NCI-H446 (cell line): Measurements from ENCODE around the gene MRNIP.

Experiments
- DNase-seq, 2 experiments: peaks; one replicate each; lab custom pipeline; 2025; lab: John Stamatoyannopoulos, UW

MRNIP gene

GRCh38 chr5:179887802-179888201 is 29.2 kb upstream of the MRNIP start:
- DNase-seq, result no peak

- DNase-seq, result no peak
Measured at GRCh38 chr5:179887095-179887494, 28.5 kb upstream of the MRNIP start.

- no peak for DNase-seq
Measured at GRCh38 chr5:179886190-179886911, 27.7 kb upstream of the MRNIP start.

- DNase-seq, result no peak
Measured at GRCh38 chr5:179885491-179886090, 27.0 kb upstream of the MRNIP start.

GRCh38 chr5:179883163-179883562 is 24.5 kb upstream of the MRNIP start:
- DNase-seq, result no peak

DNA sequence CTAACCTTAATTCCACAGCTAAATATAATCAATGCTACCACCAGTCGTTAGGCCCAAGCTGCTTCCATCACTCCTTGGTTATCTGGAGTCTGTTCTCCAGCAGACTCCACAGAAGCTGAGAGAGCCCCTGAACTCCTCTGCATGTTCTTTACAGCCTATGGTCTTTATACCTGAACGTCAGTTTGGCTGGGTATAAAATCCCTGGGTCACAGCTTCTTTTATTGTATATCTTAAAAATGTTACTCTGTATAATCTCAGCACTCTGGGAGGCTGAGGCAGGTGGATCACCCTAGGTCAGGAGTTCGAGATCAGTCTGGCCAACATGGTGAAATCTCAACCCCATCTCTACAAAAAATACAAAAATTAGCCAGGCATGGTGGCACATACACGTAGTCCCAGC is 23.7 kb upstream of the MRNIP start:
- DNase-seq, result no peak

DNA sequence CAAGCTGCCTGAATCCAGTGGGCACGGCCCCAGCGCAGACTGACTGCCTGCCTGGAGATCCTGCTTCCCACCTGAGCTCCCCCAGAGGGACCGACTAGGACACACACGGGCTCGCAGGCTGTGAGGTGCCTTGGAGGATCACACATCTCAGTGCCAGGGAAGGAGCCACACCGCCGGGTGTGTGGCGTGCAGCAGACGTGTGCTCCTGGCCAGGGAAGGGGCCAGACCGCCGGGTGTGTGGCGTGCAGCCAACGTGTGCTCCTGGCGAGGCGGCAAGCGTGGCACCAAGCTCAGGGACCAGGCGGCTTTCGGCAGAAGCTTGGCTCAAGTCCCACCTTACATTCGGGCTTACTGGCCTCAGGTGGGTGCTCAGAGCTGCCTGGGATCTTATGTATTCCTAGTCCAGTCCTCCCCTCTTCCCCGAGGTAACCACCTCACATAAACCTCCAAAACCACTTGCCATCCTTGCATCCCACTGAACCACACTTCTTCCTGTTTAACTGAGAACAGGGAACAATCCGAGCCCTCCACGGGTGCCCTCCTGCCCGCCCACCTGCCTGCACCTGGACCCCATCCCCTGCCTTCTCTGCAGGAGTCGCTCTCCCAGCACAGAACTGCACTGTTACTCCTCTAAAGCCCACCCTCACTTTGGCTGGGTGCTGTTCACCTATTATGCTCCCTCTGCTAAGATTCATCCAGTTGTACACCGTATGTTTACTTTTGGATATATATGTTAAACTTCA is 22.4 kb upstream of the MRNIP start:
- DNase-seq, result no peak

GRCh38 chr5:179880066-179880650 is 21.5 kb upstream of the MRNIP start:
- DNase-seq, result no peak

DNA sequence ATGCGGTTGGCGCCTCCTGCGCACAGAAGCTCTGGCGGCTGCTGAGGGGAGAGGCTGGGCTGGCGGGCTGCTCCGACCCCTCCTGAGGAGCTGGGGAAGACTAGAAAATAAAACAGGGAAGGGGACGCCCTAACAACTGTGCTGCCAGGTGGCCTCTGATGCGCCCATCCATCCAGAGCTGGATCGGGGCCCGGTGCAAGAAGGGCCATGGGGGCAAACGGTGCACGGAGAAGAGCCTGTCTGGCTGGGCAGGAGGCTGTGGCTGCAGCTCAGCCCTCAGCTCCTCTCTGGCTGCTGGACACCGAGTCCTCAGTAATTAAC is 21.0 kb upstream of the MRNIP start:
- no peak for DNase-seq

DNA sequence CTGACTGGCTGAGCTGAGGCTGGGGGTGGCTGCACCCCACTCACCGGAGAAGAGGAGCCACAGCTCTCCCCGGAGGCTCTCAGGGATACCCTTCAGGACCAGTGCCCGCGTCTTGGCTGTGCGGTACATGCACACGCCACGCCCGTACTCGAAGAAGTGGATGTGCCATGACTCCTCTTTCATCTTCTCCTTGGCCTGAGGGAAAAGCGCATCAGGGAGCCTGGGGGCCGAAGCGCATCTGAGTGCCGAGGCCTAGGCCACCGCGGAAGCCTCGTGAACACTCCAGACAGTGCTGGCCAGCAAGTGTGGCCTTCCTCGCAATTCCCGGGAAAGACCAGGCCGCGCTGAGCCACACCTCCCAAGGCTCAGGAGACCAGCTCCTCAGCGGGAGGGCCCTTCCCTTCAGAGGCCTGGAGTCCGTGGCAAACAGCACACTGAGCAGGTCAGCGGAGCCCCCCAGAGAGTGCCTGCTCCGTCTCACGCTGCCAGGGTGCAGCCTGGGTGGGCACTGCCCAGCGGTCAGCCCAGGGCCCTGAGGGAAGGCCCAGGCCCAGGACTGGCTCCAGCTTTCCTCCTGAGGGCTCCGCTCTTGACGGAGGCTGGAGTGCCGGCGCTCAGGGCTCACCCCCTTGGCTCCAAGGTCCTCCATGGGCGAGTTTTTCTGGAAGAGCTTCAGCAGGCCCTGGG is 20.5 kb upstream of the MRNIP start:
- DNase-seq, result no peak

DNA sequence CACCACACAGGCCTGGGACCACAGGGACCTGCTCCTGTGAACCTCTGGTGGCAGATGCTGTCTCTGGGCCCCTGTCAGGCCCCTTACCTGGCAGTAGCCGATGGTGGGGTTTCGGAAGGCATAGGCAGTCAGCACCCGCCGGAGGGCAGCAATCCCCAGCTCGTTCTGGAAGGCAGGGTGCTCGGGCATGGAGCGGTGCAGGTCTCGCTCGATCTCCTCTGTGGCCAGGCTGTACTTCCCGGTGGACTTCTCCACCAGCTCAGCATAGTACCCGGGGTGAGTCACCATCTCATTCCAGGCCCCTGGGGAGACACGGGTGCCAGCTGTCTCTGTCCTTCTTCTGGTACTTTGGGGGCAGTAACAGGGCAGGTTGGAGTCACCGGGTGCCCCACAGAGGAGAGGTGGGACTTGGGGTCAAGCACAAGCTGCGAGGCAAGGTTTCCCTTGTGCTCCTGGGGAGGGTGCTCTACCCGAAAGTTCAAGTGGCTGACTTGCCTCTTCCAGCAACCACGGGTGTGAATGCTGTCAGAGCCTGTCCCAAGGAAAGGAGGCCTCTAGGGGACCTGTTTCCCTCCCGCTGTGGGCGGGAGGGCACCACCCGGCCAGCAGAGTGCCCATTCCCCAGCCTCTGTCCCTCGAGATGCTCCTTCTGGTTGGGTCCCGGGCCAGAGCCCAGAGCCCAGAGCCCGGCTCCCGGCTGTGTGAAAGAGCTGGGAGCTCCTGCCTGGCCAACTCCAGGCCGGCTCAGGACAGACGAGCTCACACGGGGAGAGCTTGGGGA is 19.8 kb upstream of the MRNIP start:
- DNase-seq, result no peak

DNA sequence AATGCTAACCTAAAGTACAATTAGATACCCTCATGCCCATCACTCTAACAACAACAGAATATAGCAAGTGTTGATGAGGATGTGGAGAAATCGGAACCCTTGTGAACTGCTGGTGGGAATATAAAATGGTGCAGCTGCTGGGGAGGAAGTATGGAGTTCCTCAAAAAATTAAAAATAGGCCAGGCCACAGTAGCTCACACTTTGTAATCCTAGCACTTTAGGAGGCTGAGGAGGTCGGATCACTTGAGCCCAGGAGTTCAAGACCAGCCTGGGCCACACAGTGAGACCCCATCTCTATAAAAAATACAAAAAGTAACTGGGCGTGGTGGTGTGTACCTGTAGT is 18.0 kb upstream of the MRNIP start:
- DNase-seq, result no peak

- DNase-seq, result no peak
Measured at GRCh38 chr5:179875741-179876609, 17.4 kb upstream of the MRNIP start.

GRCh38 chr5:179874536-179875292 is 16.1 kb upstream of the MRNIP start:
- no peak for DNase-seq

- no peak for DNase-seq
Measured at GRCh38 chr5:179874136-179874535, 15.5 kb upstream of the MRNIP start.

DNA sequence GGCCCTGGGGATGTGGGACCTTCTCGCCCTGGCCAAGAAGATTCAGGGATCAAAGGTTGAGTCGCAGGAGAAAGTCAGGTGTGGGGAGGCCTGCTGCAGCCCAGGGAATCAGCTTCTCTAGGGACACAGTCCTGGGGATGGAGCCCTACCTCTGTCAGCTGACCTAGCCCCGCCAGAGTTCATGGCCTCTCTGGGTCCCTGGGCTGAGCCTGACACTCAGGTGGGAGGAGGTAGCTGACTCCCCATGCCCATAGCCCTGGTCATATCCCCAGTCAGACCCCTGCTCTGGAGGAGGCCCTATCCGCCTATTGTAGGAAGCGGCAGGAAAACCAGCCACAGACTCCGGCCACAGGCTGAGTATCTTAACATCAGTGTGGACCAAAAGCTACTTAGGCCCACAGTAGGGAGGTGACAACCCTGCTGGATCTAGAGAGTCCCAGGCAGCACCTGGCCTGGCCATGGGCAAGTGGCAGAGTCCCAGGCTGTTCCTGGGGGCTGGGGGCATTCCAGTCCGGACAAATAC is 15.0 kb upstream of the MRNIP start:
- DNase-seq, result no peak

GRCh38 chr5:179872828-179873575 is 14.4 kb upstream of the MRNIP start:
- no peak for DNase-seq

GRCh38 chr5:179872055-179872827 is 13.6 kb upstream of the MRNIP start:
- no peak for DNase-seq
